ENCODE data around the gene ZBTB6.

Gene ZBTB6, protein sequence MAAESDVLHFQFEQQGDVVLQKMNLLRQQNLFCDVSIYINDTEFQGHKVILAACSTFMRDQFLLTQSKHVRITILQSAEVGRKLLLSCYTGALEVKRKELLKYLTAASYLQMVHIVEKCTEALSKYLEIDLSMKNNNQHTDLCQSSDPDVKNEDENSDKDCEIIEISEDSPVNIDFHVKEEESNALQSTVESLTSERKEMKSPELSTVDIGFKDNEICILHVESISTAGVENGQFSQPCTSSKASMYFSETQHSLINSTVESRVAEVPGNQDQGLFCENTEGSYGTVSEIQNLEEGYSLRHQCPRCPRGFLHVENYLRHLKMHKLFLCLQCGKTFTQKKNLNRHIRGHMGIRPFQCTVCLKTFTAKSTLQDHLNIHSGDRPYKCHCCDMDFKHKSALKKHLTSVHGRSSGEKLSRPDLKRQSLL

GRCh38 chr9:122912964-122913673 lies at the start of gene ZBTB6:
TSS of gene ZBTB6 (minus strand) at chr9:122913323. CDS start at chr9:122912072, 1,251 bp downstream.
- DNase-seq, result peak; percentile 83

DNA sequence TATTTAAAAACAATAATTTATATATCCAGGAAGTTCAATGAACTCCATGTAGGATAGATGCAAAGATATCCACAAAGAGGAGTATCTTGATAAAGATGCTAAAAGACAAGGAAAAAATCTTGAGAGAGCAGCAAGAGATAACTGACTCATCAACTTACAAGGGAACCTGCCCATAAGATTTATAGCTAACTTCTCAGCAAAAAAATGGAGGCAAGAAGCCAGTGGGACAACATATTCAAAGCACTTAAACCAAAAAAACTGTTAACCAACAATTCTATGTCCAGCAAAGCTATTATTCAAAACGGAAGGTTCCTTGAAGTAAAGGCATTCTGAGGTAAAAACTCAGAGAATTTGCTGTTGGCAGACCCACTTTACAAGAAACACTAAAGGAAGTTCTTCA lies 48.0 kb upstream of the ZBTB6 start:
- DNase-seq, result no peak

DNA sequence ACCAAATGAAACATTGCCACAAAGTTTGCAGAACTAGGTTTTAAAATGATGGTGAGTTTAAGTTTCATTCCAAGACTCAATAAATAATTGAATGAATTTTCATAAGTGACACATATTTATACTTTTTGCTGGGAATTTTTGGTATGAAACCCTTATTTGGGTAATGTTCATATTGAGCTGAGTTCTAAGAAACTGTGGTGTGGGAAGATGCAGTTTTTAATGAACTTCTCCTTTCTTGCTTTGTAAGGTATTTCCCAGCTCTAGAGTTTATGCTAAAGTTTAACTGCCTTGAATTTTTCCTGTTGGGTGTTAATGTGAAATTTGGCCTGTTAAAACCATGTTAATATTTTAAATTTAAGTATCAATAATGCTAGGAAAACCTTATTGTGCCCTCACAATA lies 42.8 kb upstream of the ZBTB6 start:
- DNase-seq, result no peak

DNA sequence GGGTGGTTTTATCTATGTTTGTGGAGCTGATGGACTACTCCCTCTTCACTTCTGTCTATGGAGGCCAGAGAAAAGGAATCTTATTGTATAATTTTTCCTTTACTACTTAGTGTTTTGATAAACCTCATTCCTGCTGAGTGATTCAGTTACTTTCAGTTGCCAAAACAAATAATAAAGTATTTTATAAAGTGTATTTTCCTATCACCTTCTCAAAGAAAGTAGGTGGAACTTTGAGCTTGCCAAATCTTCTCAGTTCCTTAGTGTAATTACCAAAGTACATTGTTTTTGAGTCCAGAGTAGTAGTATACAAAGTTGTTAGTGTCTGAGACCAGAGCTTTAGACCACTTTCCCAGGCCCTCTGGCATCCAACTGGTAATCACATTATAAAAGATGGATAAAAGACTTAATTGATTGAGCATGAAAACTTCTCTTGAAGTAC lies 41.1 kb upstream of the ZBTB6 start:
- DNase-seq, result no peak

- DNase-seq, result no peak
Measured at GRCh38 chr9:122951056-122951455, 37.9 kb upstream of the ZBTB6 start.

DNA sequence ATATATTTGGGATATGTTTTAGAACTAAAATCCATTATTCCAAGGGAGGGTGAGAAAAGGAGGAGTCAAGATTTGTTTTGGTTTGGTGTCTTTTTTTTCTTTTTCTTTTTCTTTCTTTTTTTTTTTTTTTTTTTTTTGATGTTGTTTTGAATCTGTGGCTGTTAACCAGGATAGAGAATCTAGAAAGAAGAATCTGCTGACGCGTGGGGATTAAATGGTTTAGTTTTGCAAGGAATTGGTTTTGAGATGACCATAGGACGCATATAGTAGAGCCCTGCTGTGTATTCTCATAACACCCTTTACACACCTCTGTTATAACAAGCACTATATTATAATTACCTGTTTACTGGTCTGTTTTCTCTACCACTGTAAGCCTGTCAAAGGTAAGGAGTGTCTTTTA lies 37.1 kb upstream of the ZBTB6 start:
- DNase-seq, result no peak

DNA sequence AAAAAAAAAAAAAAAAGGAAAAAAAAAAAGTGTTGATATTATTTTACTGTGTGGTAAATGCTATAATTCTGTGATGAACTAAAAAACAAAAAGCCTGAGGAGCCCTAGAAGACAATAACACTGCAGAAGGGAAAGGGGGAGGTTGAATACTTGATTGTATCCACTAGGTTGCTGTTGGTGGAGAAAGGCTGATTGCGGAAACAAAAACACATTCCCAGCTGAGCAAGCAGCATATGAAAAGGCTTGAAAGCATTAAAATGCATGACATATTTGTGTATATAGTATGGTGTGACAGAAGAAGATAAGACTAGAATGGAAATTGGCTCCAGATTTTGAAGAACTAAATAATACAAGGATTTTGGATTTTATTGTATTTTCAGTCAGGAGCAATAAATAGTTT lies 36.6 kb upstream of the ZBTB6 start:
- no peak for DNase-seq

GRCh38 chr9:122948313-122948712 lies 35.2 kb upstream of the ZBTB6 start:
- no peak for DNase-seq

GRCh38 chr9:122946461-122947005 lies 33.4 kb upstream of the ZBTB6 start:
- DNase-seq, result no peak

- no peak for DNase-seq
Measured at GRCh38 chr9:122944960-122945888, 32.1 kb upstream of the ZBTB6 start.

- DNase-seq, result no peak
Measured at GRCh38 chr9:122941582-122942234, 28.6 kb upstream of the ZBTB6 start.

- DNase-seq, result peak; percentile 96
Measured at GRCh38 chr9:122940749-122941581, 27.8 kb upstream of the ZBTB6 start, which contains the start of gene RABGAP1. TSS of gene RABGAP1 (plus strand) at chr9:122941020. CDS start at chr9:122957060, 16,040 bp downstream.

DNA sequence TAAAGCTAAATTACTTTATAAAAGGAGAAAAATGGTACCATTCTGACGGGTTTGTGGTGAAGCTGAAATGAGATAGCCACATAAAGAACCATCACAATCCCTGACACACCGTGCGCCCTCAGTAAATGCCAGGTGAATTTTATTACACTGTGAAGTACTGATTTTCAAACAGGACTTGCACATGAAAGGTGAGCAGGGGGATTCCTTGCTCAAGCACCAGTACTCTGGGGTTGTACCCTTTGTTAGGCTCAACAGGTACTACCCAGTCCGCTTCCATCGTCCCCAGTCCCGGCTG lies 27.3 kb upstream of the ZBTB6 start:
- no peak for DNase-seq

DNA sequence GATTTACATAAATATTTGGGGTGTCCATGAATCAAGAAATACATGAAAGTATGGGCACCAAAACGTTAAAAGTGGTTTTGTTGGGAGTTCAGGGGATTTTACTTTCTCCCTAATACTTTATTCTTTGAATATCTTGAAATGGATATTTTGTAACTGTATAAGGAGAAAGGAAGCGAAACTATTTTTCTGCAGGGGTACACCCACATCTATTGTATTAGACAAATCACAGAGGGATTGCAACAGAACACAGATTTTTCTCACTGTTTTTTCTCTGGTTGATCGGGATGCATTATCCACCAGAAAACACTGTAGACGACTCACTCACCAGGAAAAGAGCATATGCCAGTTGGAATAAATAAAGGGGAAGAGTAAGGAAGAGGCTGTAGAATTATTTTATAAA lies 26.5 kb upstream of the ZBTB6 start:
- no peak for DNase-seq

GRCh38 chr9:122936883-122937282 lies 23.8 kb upstream of the ZBTB6 start:
- DNase-seq, result no peak

GRCh38 chr9:122936464-122936863 lies 23.3 kb upstream of the ZBTB6 start:
- DNase-seq, result no peak

DNA sequence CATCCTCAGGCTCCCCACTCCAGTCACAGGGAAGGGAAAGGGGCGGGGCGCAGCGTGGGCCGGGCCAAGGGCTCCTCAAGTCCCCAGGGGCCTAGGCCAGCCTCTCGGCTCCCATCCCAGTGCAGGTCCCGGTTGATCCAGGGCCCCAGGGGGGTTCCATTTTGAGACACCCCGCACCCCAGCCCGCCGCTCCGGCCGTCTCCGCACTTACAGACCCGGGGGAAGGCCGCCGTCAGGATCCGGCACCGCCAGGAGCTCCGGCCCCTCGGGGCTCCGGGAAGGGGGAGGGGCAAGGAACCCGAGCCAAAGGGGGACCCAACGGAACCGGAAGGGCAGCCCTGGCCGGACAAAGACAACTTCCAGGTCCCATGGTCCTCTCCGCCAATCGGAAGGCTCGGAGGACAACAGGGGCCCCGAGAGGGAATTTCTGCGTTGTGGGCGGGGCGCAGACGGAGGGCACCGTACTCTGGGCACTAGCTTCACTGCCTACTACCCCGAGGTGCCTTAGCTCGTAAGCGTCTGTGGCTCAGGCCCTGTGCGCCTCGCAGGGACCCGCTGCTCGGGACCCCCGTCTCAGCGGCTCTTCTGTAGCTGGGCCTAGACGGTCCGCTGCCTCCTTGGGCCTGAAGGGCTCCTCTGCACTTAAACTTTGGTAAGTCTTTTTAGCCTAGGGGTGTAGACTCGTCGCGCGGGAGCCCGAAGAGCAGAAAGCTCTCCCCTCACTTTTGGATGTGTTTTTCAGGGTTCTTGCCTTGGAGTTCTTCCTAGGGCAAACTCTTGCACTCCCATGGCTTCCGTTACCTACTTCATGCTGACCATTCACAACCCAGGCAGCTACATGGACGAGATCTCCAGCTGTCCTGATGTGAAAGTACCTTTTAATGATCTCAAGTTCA lies 18.4 kb upstream of the ZBTB6 start, which contains the start of gene ZBTB26:
Gene ZBTB26 (minus strand): TSS at position 287 of the 896 bp plus-strand sequence. CDS start 11,578 bp downstream, outside the sequence.
- peak; percentile 89 for DNase-seq

- DNase-seq, result no peak
Measured at GRCh38 chr9:122930541-122931225, 17.6 kb upstream of the ZBTB6 start.

DNA sequence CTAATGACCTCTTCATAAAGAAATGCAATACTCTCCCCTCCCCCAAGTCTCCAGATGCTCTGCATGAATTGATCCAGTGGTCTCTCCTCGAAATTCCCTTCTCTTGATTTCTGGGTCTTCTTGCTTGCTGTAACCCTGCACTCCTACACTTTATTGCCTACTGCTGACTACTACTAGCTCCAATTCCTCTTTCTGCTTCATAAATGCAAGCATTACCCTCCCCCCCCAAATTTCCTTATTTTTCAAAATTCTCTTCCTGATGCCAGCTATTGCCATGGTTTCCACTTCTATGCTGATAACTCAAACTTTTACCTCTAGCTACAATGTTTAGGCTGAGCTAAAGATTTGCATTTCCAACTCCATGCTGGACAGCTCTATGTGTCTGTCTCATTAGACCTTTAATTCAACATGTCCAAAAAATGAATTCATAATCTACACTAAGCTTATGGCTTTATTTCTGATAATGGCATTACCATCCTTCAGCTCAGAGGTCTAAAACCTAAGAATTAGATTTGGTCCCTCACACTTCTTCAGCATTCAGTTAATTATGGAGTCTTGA lies 16.8 kb upstream of the ZBTB6 start:
- DNase-seq, result no peak
